ENCODE data around the gene IFNA14. TPM values are rescaled to one million over a fixed set of nuclear protein-coding genes. Genes with fewer than 3 reads are reported as not detected.
A peak's percentile ranks its signal among the peaks of the same experiment; 100 is the strongest.
"Not testable (repeated sequence)": the region's sequence is repeated elsewhere in the genome, so short reads cannot be mapped to it uniquely, and the experiment has no call there.

The IFNA14 gene
- not detected in 2 replicates for total RNA-seq

- DNase-seq (ENCODE audit: low read depth in 2 of 2) = no peak
Measured at GRCh38 chr9:21239911-21240310, at the start of gene IFNA14. TSS of gene IFNA14 (minus strand) at chr9:21240005. CDS start at chr9:21239935, 70 bp downstream.

GRCh38 chr9:21287280-21287679 is 47.5 kb upstream of the IFNA14 start:
- DNase-seq (ENCODE audit: low read depth in 2 of 2) = no peak

- no peak for DNase-seq (ENCODE audit: low read depth in 2 of 2)
Measured at GRCh38 chr9:21286659-21287058, 46.9 kb upstream of the IFNA14 start.

GRCh38 chr9:21286099-21286498 is 46.3 kb upstream of the IFNA14 start:
- no peak for DNase-seq (ENCODE audit: low read depth in 2 of 2)

GRCh38 chr9:21281275-21281674 is 41.5 kb upstream of the IFNA14 start:
- DNase-seq (ENCODE audit: low read depth in 2 of 2) = no peak

GRCh38 chr9:21268347-21268657 is 28.5 kb upstream of the IFNA14 start:
- DNase-seq (ENCODE audit: low read depth in 2 of 2) = no peak

- no peak for DNase-seq (ENCODE audit: low read depth in 2 of 2)
Measured at GRCh38 chr9:21267485-21268346, 27.9 kb upstream of the IFNA14 start.

- DNase-seq (ENCODE audit: low read depth in 2 of 2) = no peak
Measured at GRCh38 chr9:21266733-21267484, 27.1 kb upstream of the IFNA14 start.

- DNase-seq (ENCODE audit: low read depth in 2 of 2) = no peak
Measured at GRCh38 chr9:21265421-21266189, 25.8 kb upstream of the IFNA14 start.

GRCh38 chr9:21255538-21256212 is 15.9 kb upstream of the IFNA14 start:
- no peak for DNase-seq (ENCODE audit: low read depth in 2 of 2)

- DNase-seq (ENCODE audit: low read depth in 2 of 2) = peak; percentile 72 to 93
Measured at GRCh38 chr9:21252721-21253547, 13.1 kb upstream of the IFNA14 start.

- no peak for DNase-seq (ENCODE audit: low read depth in 2 of 2)
Measured at GRCh38 chr9:21251638-21252037, 11.8 kb upstream of the IFNA14 start.

GRCh38 chr9:21251190-21251589 is 11.4 kb upstream of the IFNA14 start:
- no peak for DNase-seq (ENCODE audit: low read depth in 2 of 2)

GRCh38 chr9:21244836-21245235 is 5.0 kb upstream of the IFNA14 start:
- no peak for DNase-seq (ENCODE audit: low read depth in 2 of 2)

GRCh38 chr9:21236360-21236714 is 3.5 kb downstream of the IFNA14 start:
- not testable (repeated sequence) for DNase-seq (ENCODE audit: low read depth in 2 of 2)

GRCh38 chr9:21235468-21236359 is 4.1 kb downstream of the IFNA14 start:
- peak; percentile 56 to 73 for DNase-seq (ENCODE audit: low read depth in 2 of 2)

GRCh38 chr9:21234153-21234687 is 5.6 kb downstream of the IFNA14 start:
- DNase-seq (ENCODE audit: low read depth in 2 of 2) = no peak

- DNase-seq (ENCODE audit: low read depth in 2 of 2) = no peak
Measured at GRCh38 chr9:21233258-21233657, 6.5 kb downstream of the IFNA14 start.

- DNase-seq (ENCODE audit: low read depth in 2 of 2) = no peak
Measured at GRCh38 chr9:21228122-21228521, 11.7 kb downstream of the IFNA14 start, which contains the start of gene IFNA17. TSS of gene IFNA17 (minus strand) at chr9:21228222. CDS start at chr9:21228173, 49 bp downstream.
